Cardiac fibroblast (primary cell): ENCODE measurements around the gene USP17L22.
"Not testable (repeated sequence)": the region's sequence is repeated elsewhere in the genome, so short reads cannot be mapped to it uniquely, and the experiment has no call there.

ENCODE experiments used
- DNase-seq, 2 donors: peaks; one replicate each; pipeline versions ENCODE4 v3.0.0 to v3.0.0-alpha.2; 2010; ENCODE audit warnings: low read depth in 2 of 2
- H3K4me3 ChIP-seq, 2 donors: replicated peaks in 1 of 2; 1 replicate in 1 of 2; 2 replicates in 1 of 2; pipeline ENCODE4 v1.5.1; 2011; ENCODE audit warnings: low read depth in 2 of 2, low read length in 2 of 2, mild to moderate bottlenecking in 2 of 2, moderate library complexity in 1 of 2

The USP17L22 gene, protein sequence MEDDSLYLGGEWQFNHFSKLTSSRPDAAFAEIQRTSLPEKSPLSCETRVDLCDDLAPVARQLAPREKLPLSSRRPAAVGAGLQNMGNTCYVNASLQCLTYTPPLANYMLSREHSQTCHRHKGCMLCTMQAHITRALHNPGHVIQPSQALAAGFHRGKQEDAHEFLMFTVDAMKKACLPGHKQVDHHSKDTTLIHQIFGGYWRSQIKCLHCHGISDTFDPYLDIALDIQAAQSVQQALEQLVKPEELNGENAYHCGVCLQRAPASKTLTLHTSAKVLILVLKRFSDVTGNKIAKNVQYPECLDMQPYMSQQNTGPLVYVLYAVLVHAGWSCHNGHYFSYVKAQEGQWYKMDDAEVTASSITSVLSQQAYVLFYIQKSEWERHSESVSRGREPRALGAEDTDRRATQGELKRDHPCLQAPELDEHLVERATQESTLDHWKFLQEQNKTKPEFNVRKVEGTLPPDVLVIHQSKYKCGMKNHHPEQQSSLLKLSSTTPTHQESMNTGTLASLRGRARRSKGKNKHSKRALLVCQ

DNA sequence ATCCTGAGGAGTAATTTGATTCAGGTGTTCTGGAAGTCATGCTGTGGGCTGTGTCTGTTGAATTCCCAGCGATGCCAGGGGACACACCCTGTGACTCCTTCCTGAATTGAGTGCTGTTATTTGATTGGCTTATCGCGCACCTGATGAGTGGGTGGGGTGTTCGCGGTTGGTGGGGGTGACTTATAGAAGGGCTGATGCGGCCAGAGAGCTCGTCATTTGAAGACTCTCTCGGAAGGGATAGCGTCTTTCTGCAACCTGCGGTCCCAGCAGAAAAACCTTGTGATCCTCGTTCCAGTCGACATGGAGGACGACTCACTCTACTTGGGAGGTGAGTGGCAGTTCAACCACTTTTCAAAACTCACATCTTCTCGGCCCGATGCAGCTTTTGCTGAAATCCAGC lies at the start of gene USP17L22:
USP17L22 (plus strand) TSS at position 301 of the 400 bp plus-strand sequence; CDS start at position 301, 0 bp downstream.
- not testable (repeated sequence) for DNase-seq

DNA sequence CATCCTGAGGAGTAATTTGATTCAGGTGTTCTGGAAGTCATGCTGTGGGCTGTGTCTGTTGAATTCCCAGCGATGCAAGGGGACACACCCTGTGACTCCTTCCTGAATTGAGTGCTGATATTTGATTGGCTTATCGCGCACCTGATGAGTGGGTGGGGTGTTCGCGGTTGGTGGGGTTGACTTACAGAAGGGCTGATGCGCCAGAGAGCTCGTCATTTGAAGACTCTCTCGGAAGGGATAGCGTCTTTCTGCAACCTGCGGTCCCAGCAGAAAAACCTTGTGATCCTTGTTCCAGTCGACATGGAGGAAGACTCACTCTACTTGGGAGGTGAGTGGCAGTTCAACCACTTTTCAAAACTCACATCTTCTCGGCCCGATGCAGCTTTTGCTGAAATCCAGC lies 47.6 kb upstream of the USP17L22 start, which contains the start of gene USP17L12:
USP17L12 (plus strand) TSS at position 301 of the 400 bp plus-strand sequence; CDS start at position 301, 0 bp downstream.
- not testable (repeated sequence) for DNase-seq, H3K4me3 ChIP-seq

More for the DNA sequence above, at the start of gene USP17L22:
- not testable (repeated sequence) for H3K4me3 ChIP-seq

DNA sequence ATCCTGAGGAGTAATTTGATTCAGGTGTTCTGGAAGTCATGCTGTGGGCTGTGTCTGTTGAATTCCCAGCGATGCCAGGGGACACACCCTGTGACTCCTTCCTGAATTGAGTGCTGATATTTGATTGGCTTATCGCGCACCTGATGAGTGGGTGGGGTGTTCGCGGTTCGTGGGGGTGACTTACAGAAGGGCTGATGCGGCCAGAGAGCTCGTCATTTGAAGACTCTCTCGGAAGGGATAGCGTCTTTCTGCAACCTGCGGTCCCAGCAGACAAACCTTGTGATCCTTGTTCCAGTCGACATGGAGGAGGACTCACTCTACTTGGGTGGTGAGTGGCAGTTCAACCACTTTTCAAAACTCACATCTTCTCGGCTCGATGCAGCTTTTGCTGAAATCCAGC lies 42.8 kb upstream of the USP17L22 start, which contains the start of gene USP17L13:
USP17L13 (plus strand) TSS at position 301 of the 400 bp plus-strand sequence; CDS start at position 301, 0 bp downstream.
- DNase-seq, H3K4me3 ChIP-seq: not testable (repeated sequence)

DNA sequence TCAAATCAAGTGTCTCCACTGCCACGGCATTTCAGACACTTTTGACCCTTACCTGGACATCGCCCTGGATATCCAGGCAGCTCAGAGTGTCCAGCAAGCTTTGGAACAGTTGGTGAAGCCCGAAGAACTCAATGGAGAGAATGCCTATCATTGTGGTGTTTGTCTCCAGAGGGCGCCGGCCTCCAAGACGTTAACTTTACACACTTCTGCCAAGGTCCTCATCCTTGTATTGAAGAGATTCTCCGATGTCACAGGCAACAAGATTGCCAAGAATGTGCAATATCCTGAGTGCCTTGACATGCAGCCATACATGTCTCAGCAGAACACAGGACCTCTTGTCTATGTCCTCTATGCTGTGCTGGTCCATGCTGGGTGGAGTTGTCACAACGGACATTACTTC lies 37.2 kb upstream of the USP17L22 start:
- DNase-seq, H3K4me3 ChIP-seq: not testable (repeated sequence)

DNA sequence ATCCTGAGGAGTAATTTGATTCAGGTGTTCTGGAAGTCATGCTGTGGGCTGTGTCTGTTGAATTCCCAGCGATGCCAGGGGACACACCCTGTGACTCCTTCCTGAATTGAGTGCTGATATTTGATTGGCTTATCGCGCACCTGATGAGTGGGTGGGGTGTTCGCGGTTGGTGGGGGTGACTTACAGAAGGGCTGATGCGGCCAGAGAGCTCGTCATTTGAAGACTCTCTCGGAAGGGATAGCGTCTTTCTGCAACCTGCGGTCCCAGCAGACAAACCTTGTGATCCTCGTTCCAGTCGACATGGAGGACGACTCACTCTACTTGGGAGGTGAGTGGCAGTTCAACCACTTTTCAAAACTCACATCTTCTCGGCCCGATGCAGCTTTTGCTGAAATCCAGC lies 33.3 kb upstream of the USP17L22 start, which contains the start of gene USP17L15:
USP17L15 (plus strand) TSS at position 301 of the 400 bp plus-strand sequence; CDS start at position 301, 0 bp downstream.
- not testable (repeated sequence) for DNase-seq, H3K4me3 ChIP-seq

DNA sequence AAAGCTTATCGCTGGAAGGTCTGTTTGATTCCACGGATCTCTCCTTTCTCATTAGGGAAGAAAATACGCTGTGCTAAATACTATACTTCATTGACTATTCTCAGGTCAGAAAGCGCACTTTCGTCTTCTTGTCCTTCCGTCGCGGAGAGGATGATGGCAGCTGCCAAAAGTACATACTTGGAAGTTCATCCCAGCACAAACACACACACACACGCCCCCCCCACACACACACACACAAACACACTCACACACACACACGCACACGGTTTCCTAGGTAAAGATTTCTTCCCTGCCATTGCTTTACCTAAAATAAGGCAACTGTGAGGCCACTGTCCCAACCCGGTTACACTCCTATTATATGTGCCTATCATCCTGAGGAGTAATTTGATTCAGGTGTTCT lies 29.0 kb upstream of the USP17L22 start:
- DNase-seq, H3K4me3 ChIP-seq: not testable (repeated sequence)

DNA sequence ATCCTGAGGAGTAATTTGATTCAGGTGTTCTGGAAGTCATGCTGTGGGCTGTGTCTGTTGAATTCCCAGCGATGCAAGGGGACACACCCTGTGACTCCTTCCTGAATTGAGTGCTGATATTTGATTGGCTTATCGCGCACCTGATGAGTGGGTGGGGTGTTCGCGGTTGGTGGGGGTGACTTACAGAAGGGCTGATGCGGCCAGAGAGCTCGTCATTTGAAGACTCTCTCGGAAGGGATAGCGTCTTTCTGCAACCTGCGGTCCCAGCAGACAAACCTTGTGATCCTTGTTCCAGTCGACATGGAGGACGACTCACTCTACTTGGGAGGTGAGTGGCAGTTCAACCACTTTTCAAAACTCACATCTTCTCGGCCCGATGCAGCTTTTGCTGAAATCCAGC lies 23.8 kb upstream of the USP17L22 start, which contains the start of gene USP17L17:
USP17L17 (plus strand) TSS at position 301 of the 400 bp plus-strand sequence; CDS start at position 301, 0 bp downstream.
- not testable (repeated sequence) for DNase-seq, H3K4me3 ChIP-seq

DNA sequence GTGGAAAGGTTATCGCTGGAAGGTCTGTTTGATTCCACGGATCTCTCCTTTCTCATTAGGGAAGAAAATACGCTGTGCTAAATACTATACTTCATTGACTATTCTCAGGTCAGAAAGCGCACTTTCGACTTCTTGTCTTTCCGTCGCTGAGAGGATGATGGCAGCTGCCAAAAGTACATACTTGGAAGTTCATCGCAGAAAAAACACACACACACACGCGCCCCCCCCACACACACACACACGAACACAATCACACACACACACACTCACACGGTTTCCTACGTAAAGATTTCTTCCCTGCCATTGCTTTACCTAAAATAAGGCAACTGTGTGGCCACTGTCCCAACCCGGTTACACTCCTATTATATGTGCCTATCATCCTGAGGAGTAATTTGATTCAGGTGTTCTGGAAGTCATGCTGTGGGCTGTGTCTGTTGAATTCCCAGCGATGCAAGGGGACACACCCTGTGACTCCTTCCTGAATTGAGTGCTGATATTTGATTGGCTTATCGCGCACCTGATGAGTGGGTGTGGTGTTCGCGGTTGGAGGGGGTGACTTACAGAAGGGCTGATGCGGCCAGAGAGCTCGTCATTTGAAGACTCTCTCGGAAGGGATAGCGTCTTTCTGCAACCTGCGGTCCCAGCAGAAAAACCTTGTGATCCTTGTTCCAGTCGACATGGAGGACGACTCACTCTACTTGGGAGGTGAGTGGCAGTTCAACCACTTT lies 19.3 kb upstream of the USP17L22 start, which contains the start of gene USP17L18:
USP17L18 (plus strand) TSS at position 678 of the 728 bp plus-strand sequence; CDS start at position 678, 0 bp downstream.
- not testable (repeated sequence) for DNase-seq

DNA sequence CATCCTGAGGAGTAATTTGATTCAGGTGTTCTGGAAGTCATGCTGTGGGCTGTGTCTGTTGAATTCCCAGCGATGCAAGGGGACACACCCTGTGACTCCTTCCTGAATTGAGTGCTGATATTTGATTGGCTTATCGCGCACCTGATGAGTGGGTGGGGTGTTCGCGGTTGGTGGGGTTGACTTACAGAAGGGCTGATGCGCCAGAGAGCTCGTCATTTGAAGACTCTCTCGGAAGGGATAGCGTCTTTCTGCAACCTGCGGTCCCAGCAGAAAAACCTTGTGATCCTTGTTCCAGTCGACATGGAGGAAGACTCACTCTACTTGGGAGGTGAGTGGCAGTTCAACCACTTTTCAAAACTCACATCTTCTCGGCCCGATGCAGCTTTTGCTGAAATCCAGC lies 14.3 kb upstream of the USP17L22 start, which contains the start of gene USP17L19:
USP17L19 (plus strand) TSS at position 301 of the 400 bp plus-strand sequence; CDS start at position 301, 0 bp downstream.
- H3K4me3 ChIP-seq, DNase-seq: not testable (repeated sequence)

More for the DNA sequence above, 19.3 kb upstream of the USP17L22 start, which contains the start of gene USP17L18:
- not testable (repeated sequence) for H3K4me3 ChIP-seq

DNA sequence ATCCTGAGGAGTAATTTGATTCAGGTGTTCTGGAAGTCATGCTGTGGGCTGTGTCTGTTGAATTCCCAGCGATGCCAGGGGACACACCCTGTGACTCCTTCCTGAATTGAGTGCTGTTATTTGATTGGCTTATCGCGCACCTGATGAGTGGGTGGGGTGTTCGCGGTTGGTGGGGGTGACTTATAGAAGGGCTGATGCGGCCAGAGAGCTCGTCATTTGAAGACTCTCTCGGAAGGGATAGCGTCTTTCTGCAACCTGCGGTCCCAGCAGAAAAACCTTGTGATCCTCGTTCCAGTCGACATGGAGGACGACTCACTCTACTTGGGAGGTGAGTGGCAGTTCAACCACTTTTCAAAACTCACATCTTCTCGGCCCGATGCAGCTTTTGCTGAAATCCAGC lies 9.6 kb upstream of the USP17L22 start, which contains the start of gene USP17L20:
USP17L20 (plus strand) TSS at position 301 of the 400 bp plus-strand sequence; CDS start at position 301, 0 bp downstream.
- DNase-seq, H3K4me3 ChIP-seq: not testable (repeated sequence)

DNA sequence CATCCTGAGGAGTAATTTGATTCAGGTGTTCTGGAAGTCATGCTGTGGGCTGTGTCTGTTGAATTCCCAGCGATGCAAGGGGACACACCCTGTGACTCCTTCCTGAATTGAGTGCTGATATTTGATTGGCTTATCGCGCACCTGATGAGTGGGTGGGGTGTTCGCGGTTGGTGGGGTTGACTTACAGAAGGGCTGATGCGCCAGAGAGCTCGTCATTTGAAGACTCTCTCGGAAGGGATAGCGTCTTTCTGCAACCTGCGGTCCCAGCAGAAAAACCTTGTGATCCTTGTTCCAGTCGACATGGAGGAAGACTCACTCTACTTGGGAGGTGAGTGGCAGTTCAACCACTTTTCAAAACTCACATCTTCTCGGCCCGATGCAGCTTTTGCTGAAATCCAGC lies 4.8 kb upstream of the USP17L22 start, which contains the start of gene USP17L21:
USP17L21 (plus strand) TSS at position 301 of the 400 bp plus-strand sequence; CDS start at position 301, 0 bp downstream.
- DNase-seq, H3K4me3 ChIP-seq: not testable (repeated sequence)

DNA sequence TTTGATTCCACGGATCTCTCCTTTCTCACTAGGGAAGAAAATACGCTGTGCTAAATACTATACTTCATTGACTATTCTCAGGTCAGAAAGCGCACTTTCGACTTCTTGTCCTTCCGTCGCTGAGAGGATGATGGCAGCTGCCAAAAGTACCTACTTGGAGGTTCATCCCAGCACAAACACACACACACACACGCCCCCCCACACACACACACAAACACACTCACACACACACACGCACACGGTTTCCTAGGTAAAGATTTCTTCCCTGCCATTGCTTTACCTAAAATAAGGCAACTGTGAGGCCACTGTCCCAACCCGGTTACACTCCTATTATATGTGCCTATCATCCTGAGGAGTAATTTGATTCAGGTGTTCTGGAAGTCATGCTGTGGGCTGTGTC lies 4.3 kb downstream of the USP17L22 start:
- DNase-seq, H3K4me3 ChIP-seq: not testable (repeated sequence)
